H1 (cell line): ENCODE data around the gene EPHA4. TPM values are rescaled to one million over a fixed set of nuclear protein-coding genes. Genes with fewer than 3 reads are reported as not detected.

ENCODE experiments used
- CHD2 ChIP-seq: IDR thresholded peaks from 2 replicates; pipeline ENCODE4 v1.6.1; 2012; ENCODE audit warnings: low read length, improper control_type of control experiment
- HDAC6 ChIP-seq: IDR thresholded peaks from one replicate; pipeline ENCODE4 v1.7.1; 2012; ENCODE audit warnings: low read depth, mild to moderate bottlenecking, inconsistent platforms, low read length, moderate library complexity
- polyA plus RNA-seq, 7 experiments: library from polyadenylated mRNA; depleted of rRNA in 3 of 7; stranded (reverse) in 5 of 7; unstranded in 2 of 7; fragments of >200 nt in 5 of 7; fragments of 200-250 nt in 2 of 7; gene quantifications; 1 replicate in 5 of 7; 2 replicates in 1 of 7; 4 replicates in 1 of 7; pipeline versions ENCODE4 v1.2.1 to v1.2.3, GENCODE V29; 2011 to 2013; ENCODE audit warnings: missing spikeins in 2 of 7, mixed read lengths in 2 of 7
- total RNA-seq: library from RNA; stranded (reverse); fragmentation: NEBNext Ultra II Directional; extraction: Animal tissue kit (Norgen Biotek cat#: 25700); gene quantifications from 2 replicates; pipeline ENCODE4 v1.2.1, GENCODE V29; 2021
- TF ChIP-seq, protein P1 (sequence below): IDR thresholded peaks from 2 replicates; pipeline ENCODE4 v1.6.1; 2012; ENCODE audit warnings: low read length, inconsistent platforms

Gene EPHA4
- total and polyA plus RNA-seq, 2 of the 8 experiments (the other 6 are each of a cell fraction or from before 2014, with no cell fraction given), result 4.3 to 5.7 TPM

DNA sequence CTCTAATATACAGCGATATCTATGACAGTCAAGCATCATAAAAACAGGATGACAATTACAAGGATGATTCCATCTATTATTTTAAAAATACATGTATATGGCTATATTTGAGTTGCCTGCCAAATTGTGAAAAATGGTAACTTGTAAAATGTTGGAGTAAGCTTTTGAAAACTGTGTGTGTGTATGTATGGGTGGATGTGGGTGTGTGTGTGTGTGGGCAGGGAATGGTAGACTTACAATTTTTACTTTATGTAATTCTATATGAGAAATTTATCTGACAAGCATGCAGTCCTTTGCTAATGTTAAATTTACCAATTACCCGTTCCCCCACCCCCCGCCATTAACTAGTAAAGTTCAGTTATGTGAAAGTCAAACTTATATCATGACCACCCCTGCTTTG, 14.0 kb downstream of the EPHA4 start (continued):
- no peak for TF ChIP-seq CHD2
- TF ChIP-seq, protein P1, sequence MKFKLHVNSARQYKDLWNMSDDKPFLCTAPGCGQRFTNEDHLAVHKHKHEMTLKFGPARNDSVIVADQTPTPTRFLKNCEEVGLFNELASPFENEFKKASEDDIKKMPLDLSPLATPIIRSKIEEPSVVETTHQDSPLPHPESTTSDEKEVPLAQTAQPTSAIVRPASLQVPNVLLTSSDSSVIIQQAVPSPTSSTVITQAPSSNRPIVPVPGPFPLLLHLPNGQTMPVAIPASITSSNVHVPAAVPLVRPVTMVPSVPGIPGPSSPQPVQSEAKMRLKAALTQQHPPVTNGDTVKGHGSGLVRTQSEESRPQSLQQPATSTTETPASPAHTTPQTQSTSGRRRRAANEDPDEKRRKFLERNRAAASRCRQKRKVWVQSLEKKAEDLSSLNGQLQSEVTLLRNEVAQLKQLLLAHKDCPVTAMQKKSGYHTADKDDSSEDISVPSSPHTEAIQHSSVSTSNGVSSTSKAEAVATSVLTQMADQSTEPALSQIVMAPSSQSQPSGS, result no peak
- TF ChIP-seq HDAC6, result no peak
